K562 (cell line): ENCODE results near the gene PSAP. TPM values are rescaled to one million over a fixed set of nuclear protein-coding genes. Genes with fewer than 3 reads are reported as not detected.
A peak's percentile ranks its signal among the peaks of the same experiment; 100 is the strongest.

Experiments
- BRCA1 ChIP-seq, 2 experiments: fragments of 450-650 bp in 1 of 2; sonication (generic) in 1 of 2; formaldehyde crosslinking in 1 of 2; IDR thresholded peaks; 2 replicates each; pipeline versions ENCODE4 v1.5.0 to v1.6.1; 2017 to 2020; ENCODE audit warnings: mild to moderate bottlenecking in 1 of 2, missing genetic modification reagents in 1 of 2
- GTF2B ChIP-seq: IDR thresholded peaks from 2 replicates; pipeline ENCODE4 v1.6.1; 2011; ENCODE audit not compliant: insufficient read length; ENCODE audit errors: extremely low read depth
- HDAC8 ChIP-seq: fragments of 450-650 bp; IDR thresholded peaks from 2 replicates; pipeline ENCODE4 v1.6.1; 2016; ENCODE audit warnings: mild to moderate bottlenecking, missing genetic modification characterization, moderate library complexity, missing compliant biosample characterization
- MAZ ChIP-seq, 2 experiments: fragments of 450-650 bp in 1 of 2; sonication (generic) in 1 of 2; formaldehyde crosslinking; IDR thresholded peaks in 1 of 2; conservative IDR thresholded peaks in 1 of 2; 2 replicates each; pipeline versions ENCODE4 v1.4.0 to v1.5.0; 2020; ENCODE audit warnings: mild to moderate bottlenecking in 1 of 2, missing genetic modification reagents in 1 of 2
- MED1 ChIP-seq: sonication (generic); formaldehyde crosslinking; IDR thresholded peaks from 2 replicates; pipeline ENCODE4 v1.8.1; 2023; ENCODE audit warnings: missing genetic modification reagents, borderline replicate concordance
- NFXL1 ChIP-seq: fragments of 450-650 bp; formaldehyde crosslinking; IDR thresholded peaks from 2 replicates; pipeline ENCODE4 v1.4.0; 2021; ENCODE audit warnings: mild to moderate bottlenecking
- PHF20 ChIP-seq: fragments of 450-650 bp; IDR thresholded peaks from 2 replicates; pipeline ENCODE4 v1.6.1; 2018; ENCODE audit not compliant: partially characterized antibody
- PTTG1 ChIP-seq: fragments of 450-650 bp; IDR thresholded peaks from 2 replicates; pipeline ENCODE4 v1.6.1; 2016; ENCODE audit warnings: low read depth, mild to moderate bottlenecking, missing genetic modification characterization, missing compliant biosample characterization
- RCOR1 ChIP-seq, 2 experiments: IDR thresholded peaks; 2 replicates each; pipeline ENCODE4 v1.6.1; 2012; ENCODE audit warnings: low read depth in 2 of 2, low read length in 2 of 2, borderline replicate concordance in 1 of 2, improper control_type of control experiment in 1 of 2
- REST ChIP-seq, 2 experiments: fragments of 450-650 bp; formaldehyde crosslinking in 1 of 2; IDR thresholded peaks; 2 replicates each; pipeline versions ENCODE4 v1.4.0 to v1.6.1; 2014 to 2020; ENCODE audit warnings: mild to moderate bottlenecking in 2 of 2, borderline replicate concordance in 1 of 2, low read depth in 1 of 2
- USF2 ChIP-seq: sonication (generic); formaldehyde crosslinking; IDR thresholded peaks from 2 replicates; pipeline ENCODE4 v1.5.0; 2020; ENCODE audit warnings: missing genetic modification reagents
- ZBTB7A ChIP-seq: IDR thresholded peaks from 2 replicates; pipeline ENCODE4 v1.6.1; 2011; ENCODE audit warnings: low read depth, mild to moderate bottlenecking, low read length, moderate library complexity, borderline replicate concordance; ENCODE audit not compliant: control insufficient read depth
- ZNF124 ChIP-seq: sonication (generic); formaldehyde crosslinking; IDR thresholded peaks from 2 replicates; pipeline ENCODE4 v1.8.1; 2022; ENCODE audit warnings: missing genetic modification reagents
- ZNF668 ChIP-seq: fragments of 250-450 bp; sonication (Bioruptor Pico); IDR thresholded peaks from 2 replicates; pipeline ENCODE4 v1.8.0; 2022; ENCODE audit warnings: mild to moderate bottlenecking, inconsistent platforms
- polyA plus RNA-seq, 8 experiments: library from polyadenylated mRNA; depleted of rRNA in 4 of 8; stranded (reverse) in 5 of 8; unstranded in 3 of 8; fragments of >200 nt; fragmentation: Nextera tagmentation in 2 of 8; fragmentation: Illumina TruSeq in 1 of 8; extraction: Ambion mirVana in 2 of 8; extraction: Trizol in 1 of 8; gene quantifications; 2 replicates each; pipeline versions ENCODE4 v1.2.1 to v1.2.3, GENCODE V29; 2011 to 2014; ENCODE audit warnings: inconsistent platforms in 1 of 8, missing spikeins in 1 of 8
- total RNA-seq, 7 experiments: library from RNA; depleted of rRNA in 6 of 7; stranded (reverse); fragments of >200 nt in 6 of 7; fragmentation: Illumina TruSeq in 2 of 7; extraction: Trizol in 2 of 7; gene quantifications; 2 replicates each; pipeline versions ENCODE4 v1.2.1 to v1.2.3, GENCODE V29; 2011 to 2021; ENCODE audit warnings: low replicate concordance in 1 of 7

PSAP gene
- total and polyA plus RNA-seq, 9 of the 15 experiments (the other 6 are each of a cell fraction or from before 2014, with no cell fraction given): 245 to 700 (median 429) TPM

- 0 out of 4 replicates have a peak, but pooled peaks of 1 of the 2 experiments have one; percentile 22 for TF ChIP-seq MAZ (CRISPR knock-in tag; conservative IDR thresholded peaks at IDR 0.05 in 1 of 2, IDR thresholded peaks at IDR 0.05 in 1 of 2)
- TF ChIP-seq RCOR1 (IDR thresholded peaks at IDR 0.05; ENCODE audit: borderline replicate concordance in 1 of 2, low read depth in 2 of 2, low read length in 2 of 2): 0 out of 4 replicates have a peak, but pooled peaks of 1 of the 2 experiments have one; percentile 35
- TF ChIP-seq GTF2B: no peak
- TF ChIP-seq HDAC8 (tag): no peak
- TF ChIP-seq MED1 (CRISPR knock-in tag): no peak
- TF ChIP-seq USF2: no peak
- TF ChIP-seq ZNF668 (CRISPR knock-in tag): no peak
- TF ChIP-seq BRCA1 (IDR thresholded peaks at IDR 0.05): no peak
- TF ChIP-seq BRCA1 (CRISPR knock-in tag; IDR thresholded peaks at IDR 0.05): no peak
- peak; percentile 80 for TF ChIP-seq ZBTB7A
- no peak for TF ChIP-seq PHF20
- no peak for TF ChIP-seq NFXL1 (CRISPR knock-in tag)
- TF ChIP-seq REST (IDR thresholded peaks at IDR 0.05; ENCODE audit: borderline replicate concordance): peak; percentile 80
- no peak for TF ChIP-seq REST (CRISPR knock-in tag; IDR thresholded peaks at IDR 0.05; ENCODE audit: low read depth)
- TF ChIP-seq PTTG1: no peak
- no peak for TF ChIP-seq ZNF124 (CRISPR knock-in tag)
These were observed 13.8 kb downstream of the PSAP start (continued) for GRCh38 chr10:71837098-71837827.
